ENCODE measurements around the gene PCGF1.
"Not testable (repeated sequence)": the region's sequence is repeated elsewhere in the genome, so short reads cannot be mapped to it uniquely, and the experiment has no call there.

Gene PCGF1

GRCh38 chr2:74486141-74486540, 21.4 kb downstream of the PCGF1 start:
- no peak for DNase-seq (ENCODE audit: low read depth)
- TF ChIP-seq CTCF (IDR thresholded peaks at IDR 0.05; ENCODE audit: insufficient read depth, low read depth, low read length, missing control alignments) = no peak
- no peak overlapping the region for H3K4me3 ChIP-seq (ENCODE audit: low read length)

GRCh38 chr2:74483675-74484164, 23.8 kb downstream of the PCGF1 start:
- peak overlapping the region; percentile 97 for H3K4me3 ChIP-seq (ENCODE audit: low read length)

GRCh38 chr2:74482801-74483674, 24.5 kb downstream of the PCGF1 start, which contains the start of the genes CCDC142 and TTC31:
Gene CCDC142 (minus strand): TSS chr2:74482998. CDS start chr2:74482837, 161 bp downstream.
Gene TTC31 (plus strand): TSS chr2:74483081. CDS start chr2:74483096, 15 bp downstream.
- peak; percentile 96 for DNase-seq (ENCODE audit: low read depth)
- peak within 1 kb of the TSS; percentile 97 for H3K4me3 ChIP-seq (ENCODE audit: low read length)
- peak; percentile 92 for TF ChIP-seq CTCF (IDR thresholded peaks at IDR 0.05; ENCODE audit: insufficient read depth, low read depth, low read length, missing control alignments)

More at GRCh38 chr2:74483675-74484164, 23.8 kb downstream of the PCGF1 start:
- not testable (repeated sequence) for DNase-seq (ENCODE audit: low read depth)

GRCh38 chr2:74481961-74482800, 25.3 kb downstream of the PCGF1 start:
- TF ChIP-seq CTCF (IDR thresholded peaks at IDR 0.05; ENCODE audit: insufficient read depth, low read depth, low read length, missing control alignments) = no peak
- peak overlapping the region; percentile 97 for H3K4me3 ChIP-seq (ENCODE audit: low read length)
- DNase-seq (ENCODE audit: low read depth) = peak; percentile 39

GRCh38 chr2:74481431-74481830, 26.1 kb downstream of the PCGF1 start:
- H3K4me3 ChIP-seq (ENCODE audit: low read length) = peak overlapping the region; percentile 97
- TF ChIP-seq CTCF (IDR thresholded peaks at IDR 0.05; ENCODE audit: insufficient read depth, low read depth, low read length, missing control alignments) = no peak
- no peak for DNase-seq (ENCODE audit: low read depth)

- DNase-seq (ENCODE audit: low read depth) = no peak
- H3K4me3 ChIP-seq (ENCODE audit: low read length) = no peak overlapping the region
- peak; percentile 35 for TF ChIP-seq CTCF (IDR thresholded peaks at IDR 0.05; ENCODE audit: insufficient read depth, low read depth, low read length, missing control alignments)
Observed at GRCh38 chr2:74474899-74475298, 32.6 kb downstream of the PCGF1 start.

GRCh38 chr2:74474481-74474880, 33.0 kb downstream of the PCGF1 start:
- H3K4me3 ChIP-seq (ENCODE audit: low read length) = no peak overlapping the region
- DNase-seq (ENCODE audit: low read depth) = no peak
- no peak for TF ChIP-seq CTCF (IDR thresholded peaks at IDR 0.05; ENCODE audit: insufficient read depth, low read depth, low read length, missing control alignments)
